LHCN-M2 (cell line): ENCODE measurements around the gene RHBDL2. TPM values are rescaled to one million over a fixed set of nuclear protein-coding genes. Genes with fewer than 3 reads are reported as not detected.
"Not testable (repeated sequence)": the region's sequence is repeated elsewhere in the genome, so short reads cannot be mapped to it uniquely, and the experiment has no call there.

Experiments used
- DNase-seq: peaks from one replicate; pipeline ENCODE4 v3.0.0-alpha.2; 2012; ENCODE audit warnings: low read depth
- total RNA-seq: library from RNA; depleted of rRNA; stranded (reverse); fragments of >200 nt; gene quantifications from 2 replicates; pipeline ENCODE4 v1.2.3, GENCODE V29; 2014

The RHBDL2 gene
- total RNA-seq, 1 experiment from 2014 or later = 0.17 TPM

DNA sequence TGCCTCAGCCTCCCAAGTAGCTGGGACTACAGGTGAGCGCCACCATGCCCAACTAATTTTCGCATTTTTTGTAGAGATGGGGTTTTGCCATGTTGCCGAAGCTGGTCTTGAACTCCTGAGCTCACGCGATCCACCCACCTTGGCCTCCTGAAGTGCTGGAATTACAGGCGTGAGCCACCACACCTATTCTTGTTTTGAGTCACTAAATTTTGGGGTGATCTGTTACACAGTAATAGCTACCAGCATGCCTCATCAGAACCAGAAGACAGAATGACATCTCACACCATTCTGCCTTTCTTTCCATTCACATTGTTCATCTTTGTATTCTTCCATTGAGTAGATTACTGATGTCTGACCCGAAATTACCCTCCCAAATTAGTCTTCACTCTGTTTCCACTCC is 9.1 kb downstream of the RHBDL2 start:
- no peak for DNase-seq

DNA sequence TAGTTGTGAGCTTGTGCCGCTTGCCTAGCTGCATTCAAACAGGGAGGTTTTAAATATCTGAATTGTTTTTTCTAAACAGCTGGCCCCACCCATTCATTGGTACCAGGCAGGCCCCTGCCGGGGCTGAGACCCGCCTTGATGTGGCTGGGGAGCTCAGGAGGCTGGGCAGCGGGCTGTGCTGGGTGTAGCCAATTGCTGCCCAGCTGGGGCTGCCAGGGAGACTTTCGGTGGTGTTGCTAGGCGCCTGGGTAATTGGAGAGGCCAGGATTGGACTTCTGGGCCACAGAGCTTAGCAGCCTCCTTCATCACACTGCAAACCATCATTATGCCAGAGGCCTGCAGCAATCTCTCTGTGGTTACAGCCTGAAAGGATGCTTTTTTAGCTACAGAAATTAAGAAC is 12.2 kb downstream of the RHBDL2 start:
- peak; percentile 25 for DNase-seq

DNA sequence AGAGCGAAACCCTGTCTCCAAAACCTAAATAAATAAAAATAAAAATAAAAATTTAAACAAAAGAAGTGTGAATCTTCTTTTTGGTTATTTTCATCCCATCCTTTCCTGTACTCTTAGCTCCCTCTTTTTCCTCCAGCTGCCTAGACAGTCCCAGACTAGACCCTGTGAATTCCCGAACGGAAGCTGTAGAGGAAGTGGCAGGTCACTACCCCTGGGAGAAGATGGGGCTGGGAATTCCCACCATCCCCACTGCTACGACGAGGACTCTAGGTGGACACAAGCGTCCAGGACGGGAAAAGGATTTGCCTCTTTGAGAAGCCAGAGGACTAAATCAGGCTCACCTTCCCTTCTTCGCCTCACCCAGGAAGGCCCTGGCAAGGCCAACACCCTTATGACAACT is 12.6 kb downstream of the RHBDL2 start:
- DNase-seq = no peak

DNA sequence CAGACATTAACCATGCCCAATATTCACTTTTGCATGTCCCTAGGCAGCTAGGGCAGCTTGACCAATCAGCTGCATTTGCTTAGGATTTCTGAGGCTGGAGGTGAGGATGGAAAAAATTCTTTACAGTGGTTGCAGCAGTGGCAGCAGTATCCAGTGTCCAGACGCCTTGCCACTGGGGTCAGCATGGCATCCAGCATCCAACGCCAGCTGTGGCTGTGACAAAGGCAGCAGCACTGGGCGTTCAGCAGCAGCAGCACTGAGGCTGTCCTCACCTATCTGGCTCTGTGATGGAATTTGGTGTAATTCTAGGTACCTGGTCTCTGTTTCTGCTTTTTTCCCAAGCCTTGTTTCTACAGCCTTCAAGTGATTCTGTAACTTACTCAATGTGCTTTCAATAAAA is 15.5 kb downstream of the RHBDL2 start:
- no peak for DNase-seq

DNA sequence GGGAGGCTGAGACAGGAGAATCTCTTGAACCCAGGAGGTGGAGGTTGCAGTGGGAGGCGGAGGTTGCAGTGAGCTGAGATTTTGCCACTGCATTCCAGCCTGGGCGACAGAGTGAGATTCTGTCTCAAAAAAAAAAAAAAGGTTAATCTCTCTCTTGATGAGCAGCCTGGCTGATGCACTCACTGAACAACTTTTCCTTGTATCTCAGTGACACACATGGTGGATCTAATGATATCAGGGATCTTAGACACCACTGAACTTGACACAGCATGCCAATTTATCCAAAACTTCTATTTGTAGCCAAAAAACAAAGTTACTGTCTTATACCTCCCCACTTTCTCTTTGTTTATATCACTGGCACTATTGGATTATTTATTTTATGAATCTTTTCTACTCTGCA is 16.2 kb downstream of the RHBDL2 start:
- no peak for DNase-seq

DNA sequence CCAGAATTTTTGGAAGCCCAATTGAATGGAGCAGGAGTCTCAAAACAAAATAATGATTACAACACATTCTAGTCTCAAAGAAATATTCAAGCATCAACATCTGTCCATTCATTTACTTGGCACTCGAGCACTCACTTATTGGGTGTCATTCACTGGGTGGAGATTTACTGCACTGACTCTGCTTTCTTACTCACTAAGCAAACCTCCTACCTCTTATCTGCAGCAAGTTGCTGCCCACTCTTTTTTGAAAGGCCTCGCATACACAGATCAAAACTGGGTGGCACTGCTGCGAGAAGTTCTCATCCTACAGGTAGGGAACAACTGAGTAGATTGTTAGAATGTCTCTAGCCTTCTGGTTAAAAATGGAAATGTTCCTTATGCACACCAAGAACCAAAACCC is 18.0 kb downstream of the RHBDL2 start:
- no peak for DNase-seq

DNA sequence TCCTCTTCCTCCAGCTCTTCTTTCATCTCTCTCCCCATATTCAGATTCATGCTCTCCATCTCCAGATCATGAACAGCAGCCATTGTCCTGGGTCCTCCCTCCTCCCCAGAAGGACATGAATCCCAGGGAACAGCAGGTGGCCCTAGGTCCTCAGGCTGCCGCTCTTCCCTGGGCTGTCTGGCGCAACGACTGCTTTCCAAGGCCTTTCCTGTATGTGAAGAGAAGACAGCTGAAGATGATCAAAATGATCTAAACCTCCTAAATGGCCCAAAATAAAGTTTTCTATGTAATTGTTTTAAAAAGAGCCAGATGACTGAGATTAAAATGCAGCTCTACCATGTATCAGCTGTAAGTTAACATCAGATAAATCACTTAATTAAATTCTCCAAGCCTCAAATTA is 22.5 kb downstream of the RHBDL2 start:
- no peak for DNase-seq

DNA sequence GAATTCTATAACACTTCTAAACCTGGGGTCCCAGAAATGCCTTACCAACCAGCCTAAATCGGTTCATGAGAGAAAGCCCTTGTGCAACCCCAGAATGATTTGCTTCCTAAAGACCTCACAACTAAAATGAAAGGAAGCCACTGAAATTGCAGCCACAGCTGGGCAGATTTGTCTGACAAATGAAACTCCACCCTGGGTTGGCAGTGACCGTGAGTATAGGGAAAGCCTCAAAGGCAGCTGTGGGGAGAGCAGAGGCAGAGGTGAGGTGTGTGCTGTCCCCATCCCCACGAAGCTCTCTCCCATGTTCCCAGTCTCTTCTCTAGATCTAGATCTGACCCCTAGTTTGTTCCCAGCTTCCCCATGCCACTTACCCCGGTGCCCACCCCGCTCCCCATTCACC is 23.1 kb downstream of the RHBDL2 start:
- DNase-seq = no peak

DNA sequence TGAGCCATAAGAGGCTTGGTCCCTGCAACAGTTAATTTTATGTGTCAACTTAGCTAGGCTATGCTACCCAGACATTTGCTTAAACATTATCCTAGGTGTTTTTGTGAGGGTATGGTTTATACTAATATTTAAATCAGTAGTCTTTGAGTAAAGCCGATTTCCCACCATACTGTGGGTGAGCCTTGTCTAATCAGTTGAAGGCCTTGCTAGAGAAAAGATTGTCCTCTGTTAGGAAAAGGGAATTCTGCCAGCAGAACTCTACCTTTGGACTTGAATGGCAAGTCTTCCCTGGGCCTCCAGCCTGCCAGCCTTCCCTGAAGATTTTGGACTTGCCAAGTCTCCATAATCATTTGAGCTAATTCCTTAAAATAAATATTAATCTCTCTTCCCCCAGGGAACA is 23.9 kb downstream of the RHBDL2 start:
- DNase-seq = no peak

DNA sequence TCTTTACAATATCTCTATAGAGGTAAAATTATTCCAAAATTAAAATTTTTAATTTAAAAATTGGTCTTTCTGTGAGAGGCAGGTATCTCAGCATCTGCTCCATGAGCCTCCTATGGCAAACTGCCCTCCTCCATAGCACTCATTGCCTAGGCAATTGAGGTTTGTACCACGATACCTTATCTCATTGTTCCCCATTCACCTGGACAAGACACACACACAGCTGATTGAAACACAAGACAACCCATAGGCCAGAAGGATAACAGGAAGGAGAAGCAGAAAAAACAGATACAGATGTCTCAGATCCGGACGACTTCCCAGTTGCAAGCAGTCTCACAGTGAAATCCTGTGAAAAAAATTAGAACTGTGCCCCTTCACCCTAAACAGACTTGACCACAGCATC is 24.3 kb downstream of the RHBDL2 start:
- no peak for DNase-seq

DNA sequence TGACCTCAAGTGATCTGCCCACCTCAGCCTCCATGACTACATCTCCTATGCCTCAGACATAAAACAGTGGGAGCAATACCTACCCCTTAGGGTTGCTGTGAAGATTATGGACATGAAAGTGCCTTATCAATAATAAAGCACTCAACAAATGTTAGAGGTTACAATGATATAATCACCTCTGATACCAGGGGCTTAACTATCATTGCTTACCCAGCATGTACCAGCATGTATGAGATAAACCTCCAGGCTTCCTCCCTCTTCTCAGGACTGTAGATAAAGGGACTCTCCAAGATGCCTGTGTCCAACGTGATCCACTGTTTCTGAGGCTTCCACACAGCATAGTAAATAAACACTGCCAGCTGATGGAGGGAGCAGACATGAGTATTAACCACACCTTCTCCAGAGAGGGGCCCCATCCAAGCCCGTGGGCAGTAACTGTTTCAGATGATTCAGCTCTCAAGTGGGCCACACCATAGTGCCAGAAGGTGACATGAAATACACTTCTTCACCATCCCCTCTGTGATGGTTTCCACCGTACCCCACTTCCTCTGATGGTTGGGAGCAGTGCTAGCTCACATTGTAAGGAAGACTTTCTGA is 26.2 kb downstream of the RHBDL2 start:
- no peak for DNase-seq

DNA sequence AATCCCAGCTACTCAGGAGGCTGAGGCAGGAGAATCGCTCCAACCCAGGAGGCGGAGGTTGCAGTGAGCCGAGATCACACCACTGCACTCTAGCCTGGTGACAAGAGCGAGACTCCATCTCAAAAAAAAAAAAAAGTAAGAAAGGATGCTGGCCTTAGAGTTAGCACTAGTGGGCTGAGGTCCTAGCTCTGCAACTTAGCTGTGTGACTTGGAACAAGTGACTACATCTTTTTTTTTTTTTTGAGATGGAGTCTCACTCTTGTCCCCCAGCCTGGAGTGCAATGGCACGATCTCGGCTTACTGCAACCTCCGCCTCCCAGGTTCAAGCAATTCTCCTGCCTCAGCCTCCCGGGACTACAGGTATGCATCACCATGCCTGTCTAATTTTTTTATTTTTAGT is 26.7 kb downstream of the RHBDL2 start:
- DNase-seq = not testable (repeated sequence)

DNA sequence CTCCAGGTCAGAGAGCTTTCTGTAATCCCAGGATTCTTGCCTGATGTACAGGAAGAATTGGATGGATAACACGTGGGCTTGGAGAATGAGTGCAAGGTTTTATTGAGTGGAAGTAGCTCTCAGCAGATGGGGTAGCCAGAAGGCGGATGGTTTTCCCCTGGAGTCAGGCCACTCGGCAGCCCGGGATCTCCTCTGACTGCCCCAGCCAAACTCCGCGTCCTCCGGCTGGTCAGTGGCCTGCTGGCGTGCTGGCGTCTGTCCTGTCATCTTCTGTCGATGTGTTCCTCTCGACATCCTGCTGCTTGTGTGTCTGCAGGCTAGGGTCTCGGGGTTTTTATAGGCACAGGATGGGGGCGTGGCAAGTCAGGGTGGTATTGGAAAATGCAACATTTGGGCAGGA is 32.8 kb downstream of the RHBDL2 start:
- DNase-seq = no peak

DNA sequence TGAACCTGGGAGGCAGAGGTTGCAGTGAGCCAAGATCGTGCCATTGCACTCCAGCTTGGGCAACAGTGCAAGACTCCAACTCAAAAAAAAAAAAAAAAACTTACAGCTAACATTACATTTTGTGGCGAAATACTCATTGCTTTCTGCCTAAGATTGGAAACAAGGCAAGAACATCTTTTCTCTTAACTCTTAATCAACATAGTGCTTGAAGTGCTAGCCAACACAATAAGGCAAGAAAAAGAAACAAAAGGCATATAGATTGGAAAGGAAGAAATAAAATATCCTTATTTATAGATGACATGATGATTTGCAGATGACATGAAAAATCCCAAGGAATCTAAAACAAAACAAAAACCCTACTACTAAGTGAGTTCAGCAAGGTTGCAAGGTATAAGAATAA is 35.6 kb downstream of the RHBDL2 start:
- no peak for DNase-seq

DNA sequence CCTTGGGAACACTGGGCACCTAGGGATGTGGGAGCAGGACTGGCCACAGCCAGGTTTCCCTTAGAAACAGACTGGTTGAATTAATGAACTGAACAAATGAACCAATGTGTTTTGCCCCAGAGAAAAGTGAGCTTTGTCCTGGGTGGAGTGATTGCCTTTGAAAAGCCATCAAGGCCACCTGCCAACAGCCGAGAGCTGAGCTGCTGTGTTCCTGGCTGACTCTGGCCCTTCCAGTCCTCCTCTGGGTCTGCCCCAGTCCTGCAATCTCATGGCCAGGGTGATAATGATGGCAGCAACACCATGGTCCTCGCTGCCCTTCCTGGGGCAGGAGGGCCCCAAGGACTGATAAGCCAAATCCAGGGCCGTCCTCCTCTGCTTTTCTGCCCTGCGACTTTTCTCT is 42.1 kb downstream of the RHBDL2 start:
- no peak for DNase-seq

DNA sequence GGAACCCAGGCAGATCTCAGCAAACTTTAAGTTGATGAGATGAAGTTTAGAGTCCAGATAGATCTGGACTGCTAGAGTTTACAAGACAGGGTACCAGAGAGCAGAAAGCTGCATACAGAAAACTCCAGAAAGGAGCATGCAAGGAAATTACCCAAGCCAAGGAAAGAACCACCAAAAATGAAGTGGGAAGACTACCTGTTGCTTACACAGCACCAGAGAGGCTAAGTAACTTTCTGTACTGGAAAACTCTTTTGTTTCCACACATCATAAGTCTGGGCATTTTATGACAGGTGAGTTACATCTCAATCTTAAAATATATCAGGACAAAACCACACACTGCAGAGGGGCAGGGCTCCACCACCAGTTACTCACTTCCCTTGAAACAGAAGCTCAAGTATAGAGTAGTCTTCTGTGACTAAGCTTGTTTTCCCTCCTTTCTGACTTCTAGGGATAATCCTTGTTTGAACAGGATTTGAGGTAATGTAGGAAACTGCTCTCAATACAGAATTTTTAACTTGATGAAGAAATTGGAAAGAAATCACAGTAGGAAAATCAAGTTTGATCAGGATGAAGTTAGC is 42.9 kb downstream of the RHBDL2 start:
- DNase-seq = peak; percentile 38

DNA sequence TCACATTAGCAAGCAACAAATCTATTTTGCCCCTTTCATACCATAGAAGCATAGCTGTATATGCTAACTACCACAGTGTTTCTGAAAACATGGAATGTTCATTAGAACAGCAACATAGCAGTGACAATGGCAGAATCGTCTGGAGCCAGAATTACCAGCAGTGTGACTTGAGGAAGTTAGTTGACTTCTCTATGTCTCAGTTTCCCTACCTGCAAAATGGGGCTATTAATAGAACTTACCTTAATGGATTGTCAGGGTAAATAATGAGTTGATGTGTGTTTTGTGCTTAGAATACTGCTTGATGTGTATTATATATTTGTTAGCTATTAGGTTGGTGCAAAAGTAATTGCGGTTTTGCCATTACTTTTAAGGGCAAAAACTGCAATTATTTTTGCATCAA is 45.5 kb downstream of the RHBDL2 start:
- DNase-seq = no peak

DNA sequence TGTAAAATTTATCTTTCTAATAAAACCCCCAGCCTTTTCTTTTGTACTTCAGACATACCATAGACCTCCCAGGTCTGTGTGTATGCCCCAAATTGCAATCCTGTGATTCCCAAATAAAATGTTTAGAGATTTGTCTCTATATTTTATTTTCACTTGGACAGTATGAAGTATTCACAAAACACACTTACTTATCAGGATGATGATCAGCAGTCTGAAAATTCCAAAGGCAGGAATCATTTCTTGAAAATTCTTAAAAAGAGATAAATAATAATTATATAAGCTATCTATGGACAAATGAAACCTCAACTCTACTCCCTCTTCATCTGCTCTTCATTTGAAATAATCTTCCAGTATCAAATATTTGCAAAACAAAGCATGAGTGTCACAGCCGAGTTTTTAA is 48.7 kb downstream of the RHBDL2 start:
- no peak for DNase-seq

DNA sequence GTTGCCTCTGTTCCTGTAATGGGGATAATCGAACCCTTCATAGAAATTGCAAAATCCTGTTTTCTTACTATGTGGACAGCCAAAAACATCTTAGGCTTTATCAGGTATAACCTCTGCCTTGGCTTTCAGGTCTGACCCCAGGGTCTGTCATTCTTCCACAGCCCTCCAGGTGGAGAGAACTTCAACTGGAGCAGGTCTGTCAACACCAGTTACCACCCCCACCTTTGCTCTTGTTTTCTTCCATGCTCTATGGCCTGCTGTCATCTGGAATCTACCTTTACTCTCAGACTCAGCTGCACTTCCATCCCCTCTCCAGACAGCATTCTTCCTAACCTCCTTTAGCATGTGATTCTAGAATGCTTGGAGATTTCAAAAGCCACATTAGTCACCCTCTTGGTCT is 49.9 kb downstream of the RHBDL2 start:
- peak; percentile 7 for DNase-seq

DNA sequence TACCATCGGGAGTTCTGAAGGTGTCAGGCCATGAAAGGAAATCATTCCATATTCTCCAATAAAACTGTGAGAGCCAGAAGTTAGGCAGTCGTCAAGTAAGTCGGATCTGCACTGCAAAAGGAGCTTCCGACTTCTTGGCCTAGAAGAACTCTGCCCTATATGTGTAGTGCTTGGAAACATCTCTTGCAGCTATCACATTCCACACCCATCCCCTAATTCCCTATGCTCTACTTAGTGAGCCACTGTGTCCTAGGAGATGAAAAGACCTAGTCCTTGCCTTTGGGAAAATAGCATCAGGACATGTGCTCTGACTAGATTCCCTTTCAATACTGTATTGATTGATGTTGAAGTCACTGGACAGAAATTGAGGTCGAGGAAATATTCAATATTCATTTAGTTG is 52.0 kb downstream of the RHBDL2 start:
- no peak for DNase-seq

DNA sequence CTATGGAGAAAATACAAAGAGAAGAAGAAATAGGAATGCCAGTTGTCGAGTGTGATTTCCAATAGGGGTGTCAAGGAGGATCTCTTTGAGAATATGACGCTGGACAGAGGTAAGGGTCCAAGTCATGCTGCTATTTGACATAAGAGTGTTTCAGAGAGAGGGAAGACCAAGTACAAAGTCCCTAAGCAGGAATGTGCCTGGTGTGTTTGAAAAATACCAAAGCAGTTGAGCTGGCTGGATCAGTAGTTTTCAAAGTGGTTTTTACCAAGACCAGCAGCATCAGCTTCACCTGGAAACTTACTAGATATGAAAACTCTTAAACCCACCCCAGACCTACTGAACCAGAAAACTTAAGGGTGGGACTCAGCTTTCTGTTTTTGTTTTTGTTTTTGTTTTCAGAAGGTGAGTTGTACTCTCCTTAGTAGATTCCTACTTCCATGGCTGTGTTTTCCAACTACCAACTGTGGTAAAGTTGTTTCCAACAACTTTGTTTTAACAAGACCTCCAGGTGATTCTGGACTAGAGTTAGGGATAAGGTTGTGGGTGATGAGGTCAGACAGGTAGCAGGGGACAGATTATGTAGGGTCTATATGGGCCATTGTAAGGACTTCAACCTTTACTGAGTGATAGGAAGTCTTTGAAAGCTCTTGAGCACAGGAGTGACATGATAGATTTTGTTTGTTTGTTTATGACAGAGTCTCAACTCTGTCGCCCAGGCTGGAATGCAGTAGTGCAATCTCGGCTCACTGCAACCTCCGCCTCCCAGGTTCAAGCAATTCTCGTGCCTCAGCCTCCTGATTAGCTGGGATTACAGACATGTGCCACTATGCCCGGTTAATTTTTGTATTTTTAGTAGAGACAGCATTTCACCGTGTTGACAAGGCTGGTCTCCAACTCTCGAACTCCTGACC is 53.0 kb downstream of the RHBDL2 start:
- no peak for DNase-seq

DNA sequence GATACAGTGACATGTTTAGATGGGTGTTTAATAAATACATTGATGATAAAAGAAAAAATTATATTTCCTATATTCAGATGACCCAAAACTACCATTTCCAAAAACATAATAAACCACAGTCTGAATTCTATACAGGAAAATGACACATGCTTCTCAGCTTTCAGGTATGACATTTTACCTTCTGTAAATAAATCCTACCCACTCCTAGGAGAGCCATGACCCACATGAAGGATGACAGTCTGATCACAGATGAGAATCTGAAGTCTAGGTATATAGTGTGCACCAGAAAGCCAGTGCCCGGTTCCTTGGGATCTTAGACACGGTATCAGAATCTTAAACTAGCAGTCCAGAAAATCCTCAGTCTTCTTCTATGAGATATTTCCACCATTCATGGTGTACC is 56.5 kb downstream of the RHBDL2 start:
- DNase-seq = no peak

DNA sequence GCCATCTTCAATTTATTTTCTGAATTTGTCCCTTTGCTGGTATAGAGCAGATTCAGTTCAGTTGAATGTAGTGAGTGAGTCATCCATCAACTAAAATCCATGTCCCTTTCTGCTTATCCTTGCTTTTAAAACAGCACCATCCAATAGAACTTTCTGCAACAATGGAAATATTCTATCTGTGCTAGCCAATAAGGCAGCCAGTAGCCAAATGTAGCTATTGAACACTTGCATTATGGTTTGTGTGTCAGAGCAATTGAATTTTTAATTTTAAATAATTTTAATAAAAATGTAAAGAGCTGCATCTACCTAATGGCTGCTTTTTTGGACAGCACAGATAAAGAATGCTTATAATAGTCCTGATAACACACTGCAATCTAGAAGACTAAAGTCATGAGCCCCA is 60.1 kb downstream of the RHBDL2 start, which contains the start of gene GJA9:
Gene GJA9 (minus strand): TSS at position 101 of the 400 bp plus-strand sequence. CDS start 5,489 bp downstream, outside the sequence.
- no peak for DNase-seq
